Endothelial cell of umbilical vein (primary cell): Measurements from ENCODE around the gene NMT2. TPM values are rescaled to one million over a fixed set of nuclear protein-coding genes. Genes with fewer than 3 reads are reported as not detected.
A peak's percentile ranks its signal among the peaks of the same experiment; 100 is the strongest.

Experiments
- BruUV-seq: library from RNA; stranded (reverse); fragments of 400-500 nt; replicated peaks from 2 replicates; lab custom pipeline; 2021; lab: Mats Ljungman, UMichigan
- CTCF ChIA-PET: fragments of 300-600, 350-600 bp; sonication (Branson Sonifier 250); formaldehyde crosslinking; loops from one replicate; lab custom pipeline; 2021; ENCODE audit warnings: antibody characterized with exemption, inconsistent platforms; lab: Charles Lee
- POLR2A ChIA-PET: fragments of 300-600, 350-600 bp; sonication (Branson Sonifier 250); formaldehyde crosslinking; loops from one replicate; lab custom pipeline; 2021; ENCODE audit warnings: antibody characterized with exemption, inconsistent platforms; lab: Charles Lee
- DNase-seq: peaks from one replicate; pipeline ENCODE4 v3.0.0-alpha.2; 2011; ENCODE audit warnings: low read depth, low spot score
- FAIRE-seq: peaks from 2 replicates; lab custom pipeline; 2011; peaks lifted over from hg19 to GRCh38; lab: Jason Lieb, UNC
- H2AFZ ChIP-seq: 2 replicates; pipeline ENCODE4 v1.6.0; 2012; ENCODE audit warnings: low read depth, low read length, control low read depth, inconsistent platforms
- H3K27ac ChIP-seq: 2 replicates; pipeline ENCODE4 v1.5.1; 2011; ENCODE audit warnings: low read depth, mild to moderate bottlenecking, control low read depth, low read length, moderate library complexity; ENCODE audit not compliant: insufficient read depth
- H3K27me3 ChIP-seq, 2 experiments: 2 replicates each; pipeline versions ENCODE4 v1.6.0 to v1.6.1; 2011; ENCODE audit warnings: low read length in 2 of 2, mixed read lengths in 1 of 2; ENCODE audit not compliant: control insufficient read depth in 2 of 2, insufficient read depth in 2 of 2
- H3K36me3 ChIP-seq, 2 experiments: 2 replicates in 1 of 2; 3 replicates in 1 of 2; pipeline ENCODE4 v1.5.1; 2011; ENCODE audit warnings: low read length in 2 of 2, mild to moderate bottlenecking in 1 of 2, moderate library complexity in 1 of 2; ENCODE audit not compliant: control insufficient read depth in 2 of 2, insufficient read depth in 2 of 2; ENCODE audit errors: extremely low read depth in 1 of 2
- H3K4me1 ChIP-seq: 3 replicates; pipeline ENCODE4 v1.5.1; 2011; ENCODE audit warnings: mild to moderate bottlenecking, low read length; ENCODE audit not compliant: control insufficient read depth, insufficient read depth; ENCODE audit errors: extremely low read depth
- H3K4me2 ChIP-seq: 2 replicates; pipeline ENCODE4 v1.6.1; 2011; ENCODE audit warnings: low read length, control low read depth, mixed read lengths; ENCODE audit not compliant: insufficient read depth
- H3K4me3 ChIP-seq, 3 experiments: fragments of 200-600 bp in 1 of 3; sonication (generic), shearing (Covaris generic) in 1 of 3; replicated peaks in 1 of 3; 2 replicates each; pipeline ENCODE4 v1.5.1; 2011 to 2016; ENCODE audit warnings: control low read depth in 3 of 3, low read length in 3 of 3, mild to moderate bottlenecking in 2 of 3, inconsistent platforms in 1 of 3, low read depth in 1 of 3, moderate library complexity in 1 of 3; ENCODE audit not compliant: insufficient read depth in 1 of 3
- H3K79me2 ChIP-seq: 2 replicates; pipeline ENCODE4 v1.6.0; 2012; ENCODE audit warnings: low read length, inconsistent platforms; ENCODE audit not compliant: control insufficient read depth, insufficient read depth
- H3K9ac ChIP-seq: replicated peaks from 2 replicates; pipeline ENCODE3; 2011; ENCODE audit warnings: low read length, control low read depth; ENCODE audit not compliant: insufficient read depth; ENCODE audit errors: extremely low read depth
- H3K9me1 ChIP-seq: replicated peaks from 3 replicates; pipeline ENCODE4 v1.6.0; 2011; ENCODE audit warnings: mild to moderate bottlenecking, low read length; ENCODE audit not compliant: control insufficient read depth, insufficient read depth; ENCODE audit errors: extremely low read depth
- H3K9me3 ChIP-seq: replicated peaks from 2 replicates; pipeline ENCODE4 v1.5.1; 2012; ENCODE audit warnings: low read length, inconsistent platforms; ENCODE audit not compliant: control insufficient read depth, insufficient read depth
- H4K20me1 ChIP-seq: replicated peaks from 2 replicates; pipeline ENCODE3; 2011; ENCODE audit warnings: mild to moderate bottlenecking, low read length; ENCODE audit not compliant: control insufficient read depth, insufficient read depth; ENCODE audit errors: extremely low read depth
- EZH2 ChIP-seq: IDR thresholded peaks from 2 replicates; pipeline ENCODE4 v1.6.1; 2012; ENCODE audit warnings: borderline replicate concordance, low read depth, mild to moderate bottlenecking, moderate library complexity, low read length, inconsistent platforms; ENCODE audit not compliant: severe bottlenecking
- FOS ChIP-seq: IDR thresholded peaks from 2 replicates; pipeline ENCODE4 v1.6.1; 2011; ENCODE audit warnings: mild to moderate bottlenecking, low read length, moderate library complexity, borderline replicate concordance; ENCODE audit not compliant: insufficient read depth
- GATA2 ChIP-seq: IDR thresholded peaks from 2 replicates; pipeline ENCODE4 v1.7.0; 2011; ENCODE audit warnings: low read depth, mild to moderate bottlenecking, moderate library complexity, mixed read lengths, low read length; ENCODE audit not compliant: insufficient read length, insufficient read depth
- JUN ChIP-seq: IDR thresholded peaks from 2 replicates; pipeline ENCODE4 v1.6.1; 2011; ENCODE audit warnings: borderline replicate concordance, low read depth; ENCODE audit not compliant: insufficient read length, insufficient read depth
- MYC ChIP-seq: IDR thresholded peaks from one replicate; pipeline ENCODE4 v1.6.1; 2011; ENCODE audit warnings: mild to moderate bottlenecking, low read depth, low read length
- POLR2A ChIP-seq: IDR thresholded peaks from 2 replicates; pipeline ENCODE4 v1.6.1; 2012; ENCODE audit warnings: low read depth, mild to moderate bottlenecking, control low read depth, low read length
- POLR2AphosphoS5 ChIP-seq: IDR thresholded peaks from 2 replicates; pipeline ENCODE4 v1.6.1; 2012; ENCODE audit warnings: low read depth, mild to moderate bottlenecking, control low read depth, low read length, moderate library complexity; ENCODE audit not compliant: insufficient read depth
- dilution Hi-C: fragments of 300-500 bp; cut with MboI; formaldehyde crosslinking; loops from one replicate; pipeline ENCODE4 v1.15.0; 2019; ENCODE audit warnings: low sequenced_read_pairs; ENCODE audit not compliant: extremely low pct_ligation_motif_present
- intact Hi-C: fragments of 100-400 bp; cut with micrococcal nuclease; formaldehyde crosslinking; loops from one replicate; pipeline ENCODE4 v1.10.0; 2022
- polyA plus RNA-seq, 4 experiments: library from polyadenylated mRNA; depleted of rRNA in 3 of 4; stranded (reverse) in 3 of 4; unstranded in 1 of 4; fragments of >200 nt; gene quantifications; 2 replicates each; pipeline versions ENCODE4 v1.2.1 to v1.2.3, GENCODE V29; 2011 to 2012; ENCODE audit warnings: missing spikeins in 1 of 4
- total RNA-seq: library from RNA; stranded (reverse); gene quantifications from 2 replicates; pipeline ENCODE4 v1.2.3, GENCODE V29; 2021
- TF ChIP-seq, protein P1 (sequence below), 2 donors: IDR thresholded peaks; 1 replicate in 1 of 2; 2 replicates in 1 of 2; pipeline ENCODE4 v1.5.1; 2011; ENCODE audit warnings: low read length in 2 of 2, mild to moderate bottlenecking in 2 of 2, moderate library complexity in 2 of 2, control low read depth in 1 of 2, inconsistent platforms in 1 of 2, low read depth in 1 of 2; ENCODE audit not compliant: insufficient read depth in 1 of 2; ENCODE audit errors: extremely low read depth in 1 of 2
- TF ChIP-seq, protein P2 (sequence below): IDR thresholded peaks from 2 replicates; pipeline ENCODE4 v1.6.1; 2011; ENCODE audit not compliant: insufficient read depth, insufficient read length

The NMT2 gene
- total and polyA plus RNA-seq, 2 donors (not counting 3 experiments of a cell fraction or from before 2014, with no cell fraction given): 39.0 to 109 TPM

DNA sequence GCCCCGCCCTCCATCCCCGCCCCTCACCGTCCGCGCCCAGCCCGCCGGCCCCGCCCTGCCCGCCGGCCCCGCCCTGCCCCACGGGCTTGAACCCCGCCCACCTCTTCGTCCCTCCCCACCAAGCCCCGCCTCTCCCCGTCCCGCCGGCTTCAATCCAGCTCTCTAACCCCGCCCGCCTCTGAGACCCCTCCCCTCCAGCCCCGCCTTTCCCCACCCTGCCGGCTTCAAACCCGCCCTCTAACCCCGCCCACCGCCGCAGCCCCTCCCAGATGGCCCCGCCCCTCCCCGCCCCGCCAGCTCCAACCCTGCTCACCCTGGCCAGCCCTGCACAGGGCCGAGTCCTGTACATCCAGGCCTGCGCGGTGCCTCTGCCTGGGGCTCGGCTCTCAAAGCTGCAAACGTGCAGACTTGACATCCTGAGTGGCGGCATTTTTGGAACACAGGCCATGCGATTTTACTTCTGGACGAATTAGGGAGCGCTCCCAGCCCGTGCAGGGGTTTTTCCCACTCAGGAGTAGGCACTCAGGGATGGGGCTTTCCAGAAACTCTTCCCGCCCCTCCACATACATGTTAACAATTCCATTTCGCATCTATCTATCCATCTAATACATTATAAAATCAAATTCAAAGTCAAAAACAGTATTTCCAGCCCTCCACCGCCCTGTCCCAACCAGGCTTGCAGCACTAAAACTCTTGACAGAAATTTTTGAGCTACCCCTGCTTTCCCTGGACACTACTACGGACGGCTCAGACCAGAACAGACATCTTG lies 477 bp upstream of the NMT2 start:
- CTCF ChIA-PET: interaction anchor here (0.6 to 4.3 kb wide), 18 partner anchors 15 to 217 kb away, joined by 3 to 23 read pairs (median 6); partner anchors contain the start of gene FAM171A1
- dilution Hi-C loops: no loop called here
- Histone ChIP-seq H4K20me1 (peaks cover 10% of the 10 kb centered on the region), H3K9me1 (no peaks in the 10 kb centered on the region), H3K79me2 (peaks cover 44% of the 10 kb centered on the region), H3K4me2 (peak overlapping the region; percentile 90), H3K4me3 (no peak overlapping the region), H2AFZ (peak overlapping the region; percentile 78), H3K27ac (no peak overlapping the region), H3K27me3 (no peaks in the 10 kb centered on the region), H3K9ac (peak overlapping the region; percentile 6), H3K36me3 (no peaks in the 10 kb centered on the region), H3K4me1 (peaks cover 35% of the 10 kb centered on the region), H3K9me3 (no peaks in the 10 kb centered on the region)
- peak; percentile 78 for FAIRE-seq
- intact Hi-C loops: loop anchor here (1.0 to 5.0 kb wide), 3 partner anchors 26 to 218 kb away; no protein-coding TSS in a partner anchor
- DNase-seq: peak; percentile 87
- no peak for TF ChIP-seq POLR2A
- TF ChIP-seq EZH2: no peak
- no peak for TF ChIP-seq FOS
- TF ChIP-seq, protein P1, sequence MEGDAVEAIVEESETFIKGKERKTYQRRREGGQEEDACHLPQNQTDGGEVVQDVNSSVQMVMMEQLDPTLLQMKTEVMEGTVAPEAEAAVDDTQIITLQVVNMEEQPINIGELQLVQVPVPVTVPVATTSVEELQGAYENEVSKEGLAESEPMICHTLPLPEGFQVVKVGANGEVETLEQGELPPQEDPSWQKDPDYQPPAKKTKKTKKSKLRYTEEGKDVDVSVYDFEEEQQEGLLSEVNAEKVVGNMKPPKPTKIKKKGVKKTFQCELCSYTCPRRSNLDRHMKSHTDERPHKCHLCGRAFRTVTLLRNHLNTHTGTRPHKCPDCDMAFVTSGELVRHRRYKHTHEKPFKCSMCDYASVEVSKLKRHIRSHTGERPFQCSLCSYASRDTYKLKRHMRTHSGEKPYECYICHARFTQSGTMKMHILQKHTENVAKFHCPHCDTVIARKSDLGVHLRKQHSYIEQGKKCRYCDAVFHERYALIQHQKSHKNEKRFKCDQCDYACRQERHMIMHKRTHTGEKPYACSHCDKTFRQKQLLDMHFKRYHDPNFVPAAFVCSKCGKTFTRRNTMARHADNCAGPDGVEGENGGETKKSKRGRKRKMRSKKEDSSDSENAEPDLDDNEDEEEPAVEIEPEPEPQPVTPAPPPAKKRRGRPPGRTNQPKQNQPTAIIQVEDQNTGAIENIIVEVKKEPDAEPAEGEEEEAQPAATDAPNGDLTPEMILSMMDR (IDR thresholded peaks at IDR 0.05; ENCODE audit: extremely low read depth in 1 of 2, insufficient read depth in 1 of 2, low read depth in 1 of 2, low read length in 2 of 2): no peak
- no peak for TF ChIP-seq JUN
- no peak for TF ChIP-seq MYC
- TF ChIP-seq, protein P2, sequence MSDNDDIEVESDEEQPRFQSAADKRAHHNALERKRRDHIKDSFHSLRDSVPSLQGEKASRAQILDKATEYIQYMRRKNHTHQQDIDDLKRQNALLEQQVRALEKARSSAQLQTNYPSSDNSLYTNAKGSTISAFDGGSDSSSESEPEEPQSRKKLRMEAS: no peak
- no peak for TF ChIP-seq GATA2
- TF ChIP-seq POLR2AphosphoS5: no peak
- POLR2A ChIA-PET: interaction anchor here (0.6 to 2.8 kb wide), 7 partner anchors 28 to 291 kb away, joined by 3 to 16 read pairs (median 5); no protein-coding TSS in a partner anchor
- TSS peak; percentile 32 for BruUV-seq
